ENCODE results near the gene RUNX1.

Gene RUNX1

DNA sequence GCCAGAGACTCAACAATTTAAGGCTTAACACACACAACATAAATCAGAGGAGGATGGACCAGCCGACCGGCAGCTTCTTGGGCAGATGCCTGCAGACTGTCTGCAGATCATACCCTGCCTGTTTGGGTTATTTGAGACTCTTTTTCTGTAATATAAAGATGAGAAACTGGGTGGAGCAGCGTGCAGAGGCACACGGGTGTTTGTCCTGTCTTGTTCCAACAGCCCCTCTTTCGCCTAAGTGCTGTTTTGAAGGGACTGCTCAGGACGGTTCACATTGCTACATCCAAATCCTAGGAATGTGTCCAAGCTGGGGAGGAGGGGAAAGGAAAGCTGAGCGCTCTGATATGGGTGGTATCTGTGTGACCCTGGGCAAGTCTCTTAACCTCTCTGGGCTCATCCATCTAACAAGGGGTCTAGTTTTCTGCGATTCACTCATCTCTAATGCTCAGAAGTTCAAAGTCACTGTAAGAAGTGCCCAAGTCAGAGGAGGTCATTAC is 230.4 kb downstream of the RUNX1 start:
- DNase-seq = no peak

DNA sequence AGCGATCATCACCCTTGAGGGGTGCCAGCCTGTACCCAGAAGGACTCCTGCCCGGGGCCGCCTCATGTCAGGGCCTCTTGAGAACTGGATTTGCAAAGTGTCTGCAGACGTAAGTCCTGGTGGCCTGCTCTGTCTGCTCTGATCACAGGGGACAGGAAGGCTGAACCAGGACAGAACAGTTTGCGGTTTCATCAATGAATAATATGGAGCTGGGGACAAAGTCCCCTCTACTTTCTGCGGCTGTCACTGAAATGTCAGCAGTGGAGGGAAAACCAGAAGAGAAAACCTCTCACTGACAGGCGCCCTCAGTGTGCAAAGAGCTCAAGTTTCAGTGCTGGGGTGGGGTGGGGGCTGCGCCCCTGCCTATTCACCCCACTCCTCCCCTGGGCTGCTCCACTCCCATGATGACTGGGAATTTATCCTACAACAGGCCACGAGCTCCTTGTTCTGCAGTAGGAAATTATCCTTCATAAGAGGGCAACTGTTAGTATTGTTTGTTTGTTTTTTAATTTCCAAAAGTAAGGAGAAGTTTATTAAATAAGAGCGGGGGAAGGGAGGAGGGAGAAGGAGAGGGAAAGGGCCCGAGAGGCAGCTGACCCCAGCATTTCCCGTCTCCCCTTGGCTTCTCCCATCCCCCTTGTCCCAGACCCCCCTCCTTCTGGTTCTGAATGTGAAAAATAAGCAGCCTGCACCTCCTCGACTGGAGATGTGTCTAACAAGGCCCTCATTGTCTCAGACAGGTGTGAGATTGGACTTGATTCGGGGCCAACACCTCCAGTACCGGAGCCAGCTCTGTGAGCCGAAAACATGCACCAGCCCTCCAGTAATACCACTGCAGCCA is 231.1 kb downstream of the RUNX1 start:
- DNase-seq = no peak

DNA sequence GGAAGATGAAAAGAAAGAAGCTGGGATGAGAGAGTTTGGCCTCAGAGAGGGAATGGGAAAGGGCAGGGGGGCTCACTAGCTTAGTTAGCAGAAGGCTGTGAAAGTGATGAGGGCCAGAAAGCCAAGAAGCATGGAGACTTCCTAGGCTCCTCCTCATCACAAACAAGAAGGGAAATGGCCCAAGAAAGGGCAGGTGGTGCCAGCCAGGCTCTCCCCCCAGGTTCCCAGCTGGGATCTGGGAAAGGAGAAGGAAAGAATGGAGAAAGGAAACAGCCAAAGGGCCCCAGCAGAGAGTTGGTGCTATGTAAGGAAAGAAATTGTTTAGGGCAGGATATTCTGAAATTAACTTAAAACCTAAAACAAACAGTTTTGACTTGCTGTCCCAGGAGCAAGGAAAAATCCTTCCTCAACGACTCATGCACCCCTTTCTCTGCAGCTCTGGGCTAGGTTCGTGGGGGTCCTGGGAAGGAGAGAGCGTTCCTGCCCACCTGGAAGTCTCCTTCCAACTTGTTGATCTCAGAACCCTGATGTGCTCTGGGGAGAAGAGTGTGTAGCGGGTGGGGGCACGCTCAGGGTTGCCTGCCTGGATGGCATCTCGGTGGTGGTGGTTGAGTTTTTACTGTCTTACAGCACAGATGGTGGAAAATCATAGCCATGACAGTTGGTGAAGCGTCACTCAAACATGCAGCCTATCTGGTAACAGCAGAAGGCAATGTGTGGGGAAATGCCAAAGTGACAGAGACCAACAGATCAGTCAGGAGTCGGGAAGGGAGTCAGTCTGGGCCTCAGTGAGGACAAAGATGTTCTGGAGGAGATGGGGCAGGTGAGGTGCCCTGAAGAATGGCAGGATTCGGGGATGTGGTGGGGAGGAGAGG is 233.0 kb downstream of the RUNX1 start:
- DNase-seq = no peak

DNA sequence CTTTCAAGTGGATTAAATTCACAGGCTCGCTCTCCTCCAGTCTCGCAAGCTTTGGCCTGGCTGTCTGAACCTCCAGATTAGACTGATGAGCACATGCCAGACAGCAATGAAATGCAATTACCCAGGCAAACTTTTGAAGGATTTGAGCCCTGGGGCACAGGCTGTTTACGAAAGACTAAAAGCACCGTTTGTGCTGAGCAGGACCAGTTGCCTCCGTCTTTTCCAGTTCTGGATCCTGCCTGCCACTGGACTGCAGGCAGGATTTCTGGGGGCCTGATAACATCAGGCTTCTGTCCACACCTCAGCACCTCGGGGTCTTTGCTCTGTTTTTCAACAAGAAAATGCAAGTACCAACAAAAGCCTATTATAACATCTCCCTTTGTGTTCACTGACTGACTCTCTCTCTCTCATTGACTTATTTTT is 234.6 kb downstream of the RUNX1 start:
- DNase-seq = no peak

DNA sequence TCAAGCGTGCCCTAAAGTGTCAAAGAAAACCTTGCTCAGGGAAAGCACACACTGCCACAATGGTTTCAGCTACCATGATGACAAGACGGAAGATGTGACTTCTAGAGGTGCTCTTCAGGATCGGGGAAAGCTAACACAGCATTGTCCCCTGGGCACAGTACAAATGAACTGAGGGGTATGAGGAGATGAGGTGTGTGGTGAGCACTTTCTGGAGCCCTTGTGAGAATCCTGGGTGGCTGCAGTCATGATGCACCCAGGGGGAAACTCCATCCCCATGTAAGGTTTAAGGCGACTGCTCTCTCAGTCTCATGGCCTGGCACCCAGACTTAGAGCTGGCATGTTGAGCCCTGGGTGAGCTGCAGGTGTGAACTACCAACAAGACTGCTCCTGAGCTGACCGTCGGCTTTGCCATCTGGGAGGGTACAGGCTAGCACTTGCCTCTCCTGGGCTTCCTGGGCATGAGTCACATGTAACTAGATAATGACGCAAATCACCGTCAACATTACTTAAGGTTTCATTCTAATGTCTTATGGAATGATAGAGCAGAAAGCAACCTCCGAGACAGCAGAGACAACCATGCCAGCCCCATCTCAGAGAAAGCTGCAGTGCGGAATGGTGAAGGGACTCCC is 235.7 kb downstream of the RUNX1 start:
- DNase-seq = peak; percentile 80

DNA sequence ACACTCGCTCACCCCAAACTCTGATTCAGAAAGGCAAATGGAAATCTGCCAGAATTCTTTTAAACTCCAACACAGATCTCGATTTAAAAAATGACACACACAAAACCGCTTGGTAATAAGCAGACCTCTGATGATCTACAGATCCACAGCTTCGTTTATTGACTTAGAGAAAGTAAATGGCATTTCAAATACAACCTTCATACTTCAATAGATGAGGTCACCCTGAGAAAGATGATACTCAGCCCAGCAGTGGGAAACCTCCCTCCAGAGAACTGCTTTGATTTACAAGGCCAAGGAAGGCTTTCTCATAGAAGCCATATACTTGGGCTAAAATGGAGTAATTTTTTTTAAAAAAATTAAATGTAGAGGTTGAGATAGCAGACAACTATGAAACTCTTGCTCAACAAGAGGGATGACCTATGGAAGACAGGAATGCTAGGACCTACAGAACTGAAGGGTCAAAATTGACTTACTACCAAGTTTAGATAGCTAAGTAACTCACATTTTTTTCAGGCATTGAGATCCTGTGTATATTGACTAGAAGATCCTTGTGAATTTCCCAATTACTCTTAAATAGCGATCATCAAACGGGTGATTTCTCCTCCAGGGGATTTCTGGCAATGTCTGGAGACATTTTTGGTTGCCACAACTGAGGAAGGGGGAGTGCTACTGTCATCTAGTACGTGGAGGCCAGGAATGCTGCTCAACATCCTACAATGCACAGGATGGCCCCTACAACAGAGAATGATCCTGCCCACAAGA is 236.4 kb downstream of the RUNX1 start:
- no peak for DNase-seq

DNA sequence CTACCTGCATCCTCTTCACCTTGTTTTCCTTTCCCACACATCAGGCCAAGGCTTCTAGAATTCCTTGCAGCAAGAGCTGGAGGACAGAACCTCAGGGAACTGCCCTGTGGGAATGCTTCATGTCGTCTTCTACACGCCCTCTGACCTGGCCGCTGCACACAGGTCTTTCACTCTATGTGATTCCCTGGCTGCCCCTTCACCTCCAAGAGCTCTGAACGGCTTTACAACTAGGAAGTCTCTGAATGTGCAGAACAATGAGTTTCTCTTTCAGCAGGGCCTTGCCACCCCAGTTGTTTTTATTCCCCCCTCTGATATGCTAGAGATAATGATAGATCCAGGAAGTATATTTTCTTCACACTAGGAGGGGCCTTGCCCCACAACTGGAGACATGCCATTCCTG is 237.7 kb downstream of the RUNX1 start:
- DNase-seq = no peak

DNA sequence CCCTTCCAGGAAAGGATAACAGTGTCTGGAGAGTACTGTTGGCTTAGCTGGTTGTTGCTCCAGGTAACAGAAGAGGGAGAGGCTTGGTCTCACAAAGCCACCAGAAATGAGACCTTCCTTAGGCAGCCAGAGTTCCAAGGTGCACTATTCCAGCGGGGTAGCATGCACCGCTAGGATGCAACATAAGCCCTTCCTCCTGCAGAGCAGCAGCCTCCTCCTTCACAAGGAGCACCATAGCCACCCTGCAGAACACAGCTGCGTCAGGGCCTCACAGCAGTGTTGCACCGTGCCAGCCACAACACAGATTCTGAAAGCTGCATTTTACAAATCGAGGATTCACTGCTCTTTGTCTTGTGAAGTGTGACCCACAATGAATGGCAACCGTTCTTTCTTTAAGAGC is 238.3 kb downstream of the RUNX1 start:
- no peak for DNase-seq

DNA sequence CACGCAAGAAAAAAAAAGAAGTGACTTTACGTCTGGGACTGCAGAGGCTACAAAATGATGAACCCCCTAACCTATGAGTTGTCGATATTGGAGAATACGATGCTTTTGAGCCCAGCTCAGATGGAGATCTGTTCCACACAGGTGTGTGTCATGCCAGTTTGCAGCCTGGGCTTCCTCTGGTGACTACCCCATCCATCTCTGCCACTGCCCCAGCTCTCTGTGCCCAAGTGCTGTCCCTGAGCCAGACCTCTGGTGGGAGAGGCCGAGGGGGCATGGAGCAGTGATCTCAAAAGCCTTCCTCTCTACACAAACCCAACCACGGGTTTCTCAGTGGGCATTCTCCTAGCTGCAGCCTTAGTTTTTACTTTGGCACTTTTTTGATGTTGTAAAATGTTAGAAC is 239.3 kb downstream of the RUNX1 start:
- DNase-seq = no peak

DNA sequence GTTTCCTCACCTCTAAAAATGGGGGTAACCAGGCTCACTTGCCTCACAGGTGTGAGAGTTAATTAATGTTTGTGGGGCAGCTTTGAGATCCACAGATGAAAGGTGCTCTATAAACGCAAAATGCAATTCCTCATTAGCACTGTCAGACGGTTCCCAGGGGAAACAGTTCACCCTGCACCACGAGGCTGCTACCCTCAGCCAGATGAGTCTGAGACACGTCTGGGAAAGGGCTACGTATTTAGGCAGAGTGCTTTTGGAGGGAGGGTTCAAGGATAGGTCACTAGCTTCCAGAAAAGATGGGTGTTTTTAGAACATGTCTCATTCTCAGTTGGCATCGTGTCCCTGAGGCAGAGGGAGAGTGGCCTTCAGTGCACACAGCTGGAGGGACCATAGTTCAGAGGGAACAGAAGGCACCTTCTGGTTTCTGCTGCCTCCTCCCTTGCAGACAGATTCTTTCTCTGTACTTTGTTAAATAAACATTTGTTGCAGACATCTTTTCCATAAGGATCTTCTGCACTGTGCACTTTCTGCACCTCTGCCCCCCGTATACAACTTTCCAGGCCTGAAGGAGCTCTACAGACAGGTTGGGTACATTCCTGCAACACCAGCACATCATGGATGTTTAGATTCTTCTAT is 240.4 kb downstream of the RUNX1 start:
- DNase-seq = peak; percentile 77

DNA sequence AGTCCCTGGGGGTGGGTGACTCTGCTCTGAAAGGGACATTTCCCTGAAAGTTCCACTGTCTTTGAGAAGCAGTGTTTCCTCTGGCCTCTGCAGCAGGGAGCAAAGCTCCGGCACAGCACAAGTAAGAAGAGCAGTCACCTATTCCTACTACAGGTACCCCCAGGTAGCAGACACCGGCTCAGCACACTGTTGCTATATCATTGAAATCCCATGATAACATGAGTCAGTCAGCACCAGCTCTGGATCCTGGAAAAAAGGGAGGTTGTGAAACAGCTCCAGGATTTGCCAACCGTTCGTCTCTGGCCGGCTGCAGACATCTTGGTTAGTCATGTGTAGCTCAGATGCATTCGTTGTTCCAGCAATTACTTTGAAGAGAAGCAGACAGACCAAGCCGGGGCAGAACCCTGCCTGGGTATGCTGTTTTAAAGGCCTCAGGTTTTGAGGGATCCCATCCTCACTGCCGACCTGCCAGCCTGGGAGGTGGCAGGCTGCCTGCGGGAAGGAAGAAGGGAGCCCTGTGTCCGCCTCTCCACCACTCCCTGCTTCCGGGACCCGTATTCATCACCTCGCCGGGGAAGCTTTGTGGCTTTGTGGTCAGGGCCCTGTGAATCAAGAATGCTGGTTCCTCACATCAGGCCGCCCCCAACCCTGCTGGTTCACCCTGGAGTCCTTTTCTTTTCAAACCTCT is 241.1 kb downstream of the RUNX1 start:
- peak; percentile 91 for DNase-seq

DNA sequence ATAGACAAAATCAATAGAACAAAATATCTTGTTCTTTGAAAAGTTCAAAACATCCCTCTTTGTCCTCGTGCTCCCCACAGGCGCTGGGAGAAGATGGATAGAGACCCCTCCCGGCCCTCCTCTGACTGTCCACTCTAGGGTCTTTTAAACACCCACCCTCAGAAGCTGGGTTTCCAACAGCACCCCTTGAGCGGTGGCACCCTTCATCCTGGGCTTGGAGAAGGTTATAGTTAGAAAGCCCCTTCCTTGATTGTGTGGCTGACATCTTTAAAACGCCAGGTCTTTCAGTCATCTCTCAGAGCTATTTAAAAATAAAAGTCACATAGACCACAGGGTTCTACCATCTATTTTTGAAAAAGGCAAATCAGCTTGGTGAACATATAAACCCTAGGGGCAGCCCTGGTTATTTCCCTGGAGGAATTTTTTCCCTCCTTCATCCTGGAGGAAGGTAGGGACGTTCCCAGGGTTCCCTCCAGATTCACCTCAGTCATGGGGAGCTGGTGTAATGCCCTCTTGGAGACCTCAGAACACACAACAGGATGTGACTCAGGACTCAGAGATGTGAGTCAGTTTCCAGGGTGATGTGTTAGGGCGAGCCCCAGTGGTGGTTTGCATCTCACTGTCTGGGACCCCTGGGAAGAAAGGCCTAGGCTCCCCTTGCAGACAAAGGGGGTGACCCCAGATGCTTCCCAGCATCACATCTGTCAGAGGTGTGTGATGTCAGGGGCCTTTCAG is 241.8 kb downstream of the RUNX1 start:
- peak; percentile 97 for DNase-seq

DNA sequence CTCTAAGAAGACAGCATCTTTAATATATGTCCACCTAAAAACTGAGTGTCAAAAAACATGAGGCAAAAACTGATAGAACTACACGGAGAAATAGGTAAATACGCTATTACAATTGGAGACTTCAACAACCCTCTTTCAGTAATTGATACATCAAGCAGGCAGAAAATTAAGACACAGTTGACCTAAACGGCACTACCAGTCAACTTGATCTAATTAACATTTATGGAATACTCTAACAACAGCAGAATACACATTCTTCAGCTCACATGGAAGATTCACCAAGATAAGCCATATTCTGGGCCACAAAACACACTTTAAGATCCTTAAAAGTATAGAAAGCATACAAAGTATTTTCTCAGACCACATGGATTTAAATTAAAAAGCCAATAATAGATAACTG is 242.7 kb downstream of the RUNX1 start:
- DNase-seq = no peak

DNA sequence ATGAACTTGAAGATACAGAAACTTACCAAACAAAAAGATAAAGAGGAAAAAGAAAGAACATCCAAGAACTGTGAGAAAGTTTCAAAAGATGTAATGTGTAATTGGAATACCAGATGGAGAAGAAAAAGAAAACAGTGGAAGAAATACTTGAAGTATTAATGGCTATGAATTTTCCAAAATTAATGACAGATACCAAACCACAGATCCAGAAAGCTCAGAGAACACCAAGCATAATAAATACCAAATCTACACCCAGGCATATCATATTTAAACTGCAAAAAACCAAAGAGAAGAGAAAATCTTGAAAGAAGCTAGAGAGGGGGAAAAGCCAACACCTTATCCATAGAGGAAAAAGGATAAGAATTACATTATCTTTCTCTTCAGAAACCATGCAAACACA is 243.9 kb downstream of the RUNX1 start:
- no peak for DNase-seq

DNA sequence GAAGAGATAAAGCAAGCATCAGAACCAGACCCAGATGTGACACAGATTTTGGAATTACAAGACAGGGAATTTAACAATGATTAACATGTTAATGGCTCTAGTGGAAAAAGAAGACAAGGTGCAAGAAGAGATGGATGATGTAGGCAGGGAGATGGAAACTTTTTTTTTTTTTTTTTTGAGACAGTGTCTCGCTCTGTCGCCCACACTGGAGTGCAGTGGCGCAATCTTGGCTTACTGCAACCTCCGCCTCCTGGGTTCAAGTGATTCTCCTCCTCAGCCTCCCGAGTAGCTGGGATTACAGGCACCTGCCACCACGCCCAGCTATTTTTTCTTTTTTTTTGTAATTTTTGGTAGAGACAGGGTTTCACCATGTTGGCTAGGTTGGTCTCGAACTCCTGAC is 244.5 kb downstream of the RUNX1 start:
- peak; percentile 67 for DNase-seq

DNA sequence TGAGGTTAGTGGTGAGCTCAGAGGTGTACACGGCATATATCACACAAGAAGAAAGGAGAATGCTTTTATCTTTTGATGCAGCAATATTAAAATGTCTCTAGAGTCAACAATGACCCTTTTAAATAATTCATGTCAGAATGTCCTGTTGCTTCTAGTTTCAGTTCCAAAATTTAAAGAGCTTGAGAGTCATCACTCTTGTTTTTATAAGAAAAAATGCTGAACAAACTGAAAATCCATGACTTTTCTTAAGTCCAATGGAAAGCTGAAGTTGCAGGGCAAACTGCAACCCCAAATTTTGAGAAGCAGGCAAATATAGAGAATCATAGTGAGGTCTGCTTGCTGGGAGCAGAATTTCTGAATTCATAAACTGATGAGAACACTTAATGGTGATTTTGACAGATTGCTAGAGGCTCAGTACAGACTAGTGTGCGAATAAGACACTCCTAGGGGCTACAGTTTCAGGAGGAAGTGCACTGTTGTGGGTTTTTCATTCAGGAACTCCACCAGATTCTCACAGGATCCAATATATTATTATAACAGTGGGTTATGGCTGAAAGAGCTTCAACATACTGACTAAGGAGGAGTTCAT is 245.2 kb downstream of the RUNX1 start:
- peak; percentile 79 for DNase-seq

DNA sequence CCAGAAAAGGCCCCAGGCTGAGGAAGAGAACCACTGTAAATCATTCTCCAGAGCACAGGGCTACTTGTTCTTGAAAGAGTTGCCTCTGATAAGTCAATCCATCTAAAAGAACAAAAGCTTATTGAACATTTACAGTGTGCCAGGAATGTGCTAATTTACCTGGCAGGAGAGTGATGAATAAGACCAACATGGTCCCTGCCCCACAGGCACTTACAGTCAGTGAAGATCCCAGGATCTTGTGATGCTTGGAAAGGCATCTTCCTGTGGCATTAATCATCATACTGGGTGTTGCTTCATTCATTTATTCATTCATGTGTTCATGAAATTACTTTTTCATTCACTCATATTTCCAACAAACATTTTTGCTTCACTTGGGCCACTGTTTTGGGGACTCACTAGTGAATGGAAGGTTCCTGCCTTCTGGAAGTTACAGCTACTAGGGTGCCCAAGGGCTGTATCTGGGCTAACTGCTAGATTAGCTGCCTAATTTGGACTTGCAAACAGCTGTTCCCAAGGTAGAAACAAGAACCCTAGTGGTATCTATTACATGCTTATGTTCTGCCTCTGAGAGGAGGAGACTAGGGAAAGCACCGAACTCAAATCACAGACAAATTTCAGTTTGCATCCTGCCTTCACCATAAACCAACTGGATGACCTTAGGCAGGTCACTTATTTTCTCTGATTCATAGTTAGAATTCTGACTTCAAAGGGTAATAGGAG is 246.8 kb downstream of the RUNX1 start:
- DNase-seq = no peak

DNA sequence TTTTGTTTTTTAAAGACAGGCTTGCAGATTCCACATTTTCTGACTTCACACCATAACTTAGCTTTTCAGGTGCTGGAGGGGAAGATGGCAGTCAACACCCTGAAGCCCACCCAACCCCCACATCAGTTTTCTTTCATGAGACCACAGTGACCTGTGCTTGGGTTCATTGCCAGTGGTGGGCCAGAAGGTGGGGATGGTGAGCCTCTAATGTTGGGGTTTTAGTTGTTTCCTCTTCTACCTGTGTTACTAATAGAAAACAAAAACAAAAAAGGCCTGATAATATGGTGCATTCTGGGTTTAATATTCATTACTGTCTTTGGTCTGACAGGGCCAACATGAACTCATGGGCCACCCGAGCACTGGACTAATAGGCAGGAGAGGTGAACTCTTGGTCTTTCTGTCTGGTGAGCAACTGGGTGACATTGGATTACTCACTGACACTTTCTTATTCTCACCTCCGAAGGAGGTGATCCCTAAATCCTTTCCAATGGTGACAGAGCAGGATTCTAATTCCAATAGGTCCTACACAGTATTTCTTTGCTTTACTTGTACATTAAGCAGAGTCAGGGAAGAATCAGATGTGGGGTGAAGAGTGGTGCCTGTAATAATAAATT is 247.5 kb downstream of the RUNX1 start:
- no peak for DNase-seq
